Activated T-cell treated with anti-CD3 and anti-CD28 coated beads for 48 hours (primary cell): ENCODE measurements around the gene RETREG1.

Experiments
- DNase-seq: peaks from one replicate; pipeline ENCODE4 v3.0.0-alpha.2; 2020; ENCODE audit warnings: low read depth

The RETREG1 gene

DNA sequence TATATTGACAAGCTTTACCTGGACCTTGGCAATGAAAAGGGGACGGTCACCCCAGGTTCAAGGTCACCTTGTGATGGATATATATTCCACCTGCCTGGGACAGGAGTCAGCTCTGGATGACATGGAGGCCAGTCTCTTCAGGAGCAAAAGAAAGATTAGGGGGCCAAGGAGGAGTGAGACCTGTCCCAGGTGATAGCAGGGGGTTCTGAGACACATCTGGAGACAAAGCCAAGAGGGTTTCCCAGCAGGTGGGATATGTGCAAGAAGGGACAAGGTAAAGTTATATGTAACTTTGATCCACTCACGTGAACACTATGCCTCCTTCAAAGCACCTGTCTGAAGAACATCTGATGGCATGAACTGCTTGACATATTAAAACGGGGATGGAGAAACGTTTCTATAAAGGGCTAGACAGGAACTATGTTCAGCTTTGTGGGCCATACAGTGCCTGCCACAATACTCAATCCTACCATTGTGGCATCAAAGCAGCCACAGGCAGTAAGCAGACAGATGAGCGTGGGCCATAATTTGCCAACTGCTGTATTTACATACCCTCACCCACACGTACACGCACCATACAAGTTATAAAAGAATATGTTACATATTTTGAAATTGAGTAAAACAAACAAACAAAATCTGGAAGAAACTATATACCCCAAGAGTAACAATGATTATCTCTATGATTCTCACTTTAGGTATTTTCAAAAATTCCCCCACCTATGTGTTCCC, 88.3 kb downstream of the RETREG1 start:
- no peak for DNase-seq

DNA sequence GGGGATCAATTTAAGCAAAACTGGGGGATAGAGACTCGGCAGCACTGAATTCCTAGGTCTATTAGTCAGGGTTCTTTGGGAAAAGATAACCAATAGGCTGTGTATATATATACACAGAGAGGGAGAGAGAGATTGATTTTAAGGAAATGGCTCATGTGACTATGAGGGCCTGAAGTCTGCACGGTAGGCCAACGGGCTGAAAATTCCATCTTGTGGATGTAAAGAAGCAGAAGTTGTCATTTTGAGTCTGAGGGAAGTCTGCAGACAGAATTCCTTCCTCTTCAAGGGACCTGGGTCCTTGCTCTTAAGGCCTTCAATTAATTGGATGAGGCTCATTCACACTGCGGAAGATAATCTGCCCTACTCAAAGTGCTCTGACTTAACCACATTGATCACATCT, 91.1 kb downstream of the RETREG1 start:
- no peak for DNase-seq

DNA sequence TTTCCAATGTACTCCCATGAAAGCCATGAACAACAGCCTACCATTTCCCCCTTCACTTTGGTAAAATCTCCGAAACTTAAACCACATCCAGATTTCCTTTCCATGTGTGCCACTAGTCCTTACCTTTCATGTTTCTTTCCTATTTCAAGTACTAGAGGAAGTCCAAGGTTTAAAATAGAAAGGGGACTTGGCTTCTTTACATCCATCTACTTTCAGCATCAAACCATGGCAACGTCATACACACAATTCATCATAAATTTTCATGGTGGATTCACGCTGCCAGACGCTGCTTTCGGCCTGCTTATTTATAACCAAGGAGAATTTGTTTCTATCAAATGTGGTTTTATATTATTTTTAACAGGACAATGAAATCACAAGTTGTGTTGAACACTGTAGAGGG, 92.5 kb downstream of the RETREG1 start:
- no peak for DNase-seq

DNA sequence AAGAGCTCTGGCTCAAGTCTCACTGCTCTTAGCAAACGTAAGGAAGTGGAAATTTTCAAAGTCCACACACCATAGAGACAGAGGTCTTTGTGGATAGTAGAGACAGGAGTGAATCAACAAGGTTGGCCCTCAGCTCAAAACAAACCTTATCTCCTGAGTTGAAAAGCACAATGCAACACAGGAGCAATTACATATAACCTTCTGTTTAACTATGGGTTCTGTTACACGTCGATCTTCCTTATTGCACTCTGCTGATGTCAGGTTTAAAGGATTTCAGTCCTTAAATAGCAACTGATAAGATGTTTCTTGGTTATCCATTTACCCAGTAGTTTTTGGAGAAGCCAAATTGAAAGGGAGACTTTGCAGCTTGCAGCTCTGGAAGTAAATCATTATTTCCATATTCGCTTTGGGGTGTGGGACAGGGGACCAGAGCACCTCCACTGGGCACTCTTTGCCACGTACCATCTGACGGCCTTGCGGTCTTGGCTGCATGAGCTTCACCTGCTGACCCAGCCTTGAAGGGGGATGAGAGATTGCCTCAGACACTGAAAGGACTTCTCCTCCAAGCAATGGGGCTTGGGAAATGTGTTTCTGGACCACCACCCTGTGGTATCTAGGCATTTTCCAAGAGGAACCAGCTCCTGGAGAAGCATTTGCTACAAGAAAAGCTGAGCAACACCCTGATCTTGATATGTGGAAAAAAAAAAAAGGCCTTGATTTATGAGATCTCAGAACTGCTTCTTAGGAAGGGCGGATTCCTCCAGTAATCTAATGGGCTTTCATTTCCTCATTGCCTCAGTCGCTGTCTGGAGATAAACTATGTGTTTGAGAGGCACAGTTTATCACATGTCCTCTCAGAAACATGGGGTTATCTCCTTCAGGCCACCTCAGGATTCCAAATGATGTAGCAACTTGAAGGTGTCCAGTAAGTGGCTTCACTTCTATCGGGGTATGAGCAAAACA, 95.0 kb downstream of the RETREG1 start:
- DNase-seq, result no peak

DNA sequence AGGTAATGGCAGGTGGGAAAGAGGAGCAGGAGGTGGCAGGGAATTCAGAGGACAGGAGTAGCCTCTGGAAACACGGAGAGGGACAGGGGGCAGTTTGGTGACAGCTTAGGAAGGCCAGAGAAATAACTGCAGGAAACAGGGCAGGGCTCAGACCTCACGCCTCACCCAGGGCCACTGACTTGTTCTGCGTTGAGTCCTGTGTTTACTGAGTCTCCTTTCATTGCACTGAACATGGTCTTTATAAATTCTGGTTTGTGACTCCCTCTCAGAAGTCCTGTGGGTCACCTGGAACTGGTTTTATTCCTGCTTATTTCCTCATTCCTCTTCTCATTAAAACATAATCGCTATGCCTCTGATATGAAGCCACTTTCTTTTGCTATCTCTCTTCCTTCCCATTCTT, 96.0 kb downstream of the RETREG1 start:
- DNase-seq, result no peak

DNA sequence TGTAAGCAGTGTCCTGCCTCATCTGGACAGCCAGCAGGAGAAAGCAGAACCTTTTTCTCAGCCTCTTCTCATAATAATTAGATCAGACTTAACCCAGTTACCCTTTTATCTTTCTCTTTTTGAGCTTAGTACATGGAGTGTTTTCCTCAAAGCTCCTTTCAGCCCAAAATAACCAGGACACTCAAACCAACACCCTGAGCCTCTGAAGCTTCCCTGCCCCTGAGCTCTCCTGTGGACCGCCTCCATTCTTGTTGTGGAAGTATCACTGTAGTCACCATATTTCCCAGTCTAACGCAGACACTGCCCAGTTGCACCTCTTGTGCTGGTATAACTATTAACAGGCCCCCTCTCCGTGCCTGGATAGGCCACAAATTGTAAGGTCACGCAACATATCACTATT, 97.4 kb downstream of the RETREG1 start:
- no peak for DNase-seq

DNA sequence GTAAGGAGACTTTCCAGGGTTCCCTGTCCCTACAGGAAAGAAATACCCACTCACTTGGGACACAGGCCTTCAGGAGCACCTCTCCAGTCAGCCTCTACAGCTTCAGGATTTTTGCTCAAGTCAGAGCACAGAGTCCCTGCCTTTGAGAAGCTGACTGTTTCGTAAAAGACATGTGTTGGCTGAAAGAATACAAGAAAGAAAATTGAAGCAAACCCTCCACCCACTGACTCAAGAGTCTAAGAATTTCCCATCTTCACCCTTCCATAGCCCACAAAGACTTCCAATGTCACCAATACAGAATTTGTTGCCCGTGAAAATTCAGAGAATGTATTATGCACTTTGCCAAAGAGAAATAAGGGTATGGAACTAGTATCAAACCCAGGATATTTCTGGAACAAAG, 98.2 kb downstream of the RETREG1 start:
- DNase-seq, result no peak

DNA sequence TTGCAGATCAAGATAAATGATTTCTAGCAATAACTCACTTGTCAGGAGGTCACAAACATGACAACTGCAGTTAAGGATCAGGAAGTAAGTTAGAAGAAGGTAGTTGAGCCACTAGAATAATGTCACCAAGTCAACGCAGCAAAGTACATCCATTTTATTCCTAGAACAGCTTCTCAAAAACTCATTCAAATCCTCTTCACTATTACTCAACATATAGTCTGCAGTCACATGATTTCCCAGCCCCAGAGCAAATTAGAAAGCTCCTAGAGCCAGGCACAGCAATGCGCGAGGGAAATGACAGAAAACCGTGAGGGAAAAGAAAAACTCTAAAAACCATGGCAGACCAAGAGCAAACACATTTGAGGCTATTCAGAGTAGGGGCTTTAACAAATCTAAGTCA, 101.3 kb downstream of the RETREG1 start:
- DNase-seq, result no peak

DNA sequence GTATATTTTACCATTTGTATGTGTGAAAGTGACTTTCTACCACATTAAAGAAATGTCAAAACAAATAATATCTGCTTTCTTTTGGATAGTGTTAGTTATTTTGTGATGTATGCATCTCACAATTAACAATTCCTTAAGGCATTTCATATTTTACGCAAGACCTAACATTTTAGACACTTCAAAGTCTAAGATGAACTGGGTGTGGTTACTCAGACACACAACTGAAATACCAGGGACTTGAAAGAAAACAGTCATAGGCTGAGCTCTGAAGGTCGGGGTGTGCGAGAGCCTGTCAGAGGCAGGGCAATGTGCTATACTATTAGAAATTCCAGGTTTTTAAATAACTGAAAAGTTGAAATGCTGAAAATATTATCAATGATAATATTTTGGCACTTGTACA, 106.7 kb downstream of the RETREG1 start:
- no peak for DNase-seq

DNA sequence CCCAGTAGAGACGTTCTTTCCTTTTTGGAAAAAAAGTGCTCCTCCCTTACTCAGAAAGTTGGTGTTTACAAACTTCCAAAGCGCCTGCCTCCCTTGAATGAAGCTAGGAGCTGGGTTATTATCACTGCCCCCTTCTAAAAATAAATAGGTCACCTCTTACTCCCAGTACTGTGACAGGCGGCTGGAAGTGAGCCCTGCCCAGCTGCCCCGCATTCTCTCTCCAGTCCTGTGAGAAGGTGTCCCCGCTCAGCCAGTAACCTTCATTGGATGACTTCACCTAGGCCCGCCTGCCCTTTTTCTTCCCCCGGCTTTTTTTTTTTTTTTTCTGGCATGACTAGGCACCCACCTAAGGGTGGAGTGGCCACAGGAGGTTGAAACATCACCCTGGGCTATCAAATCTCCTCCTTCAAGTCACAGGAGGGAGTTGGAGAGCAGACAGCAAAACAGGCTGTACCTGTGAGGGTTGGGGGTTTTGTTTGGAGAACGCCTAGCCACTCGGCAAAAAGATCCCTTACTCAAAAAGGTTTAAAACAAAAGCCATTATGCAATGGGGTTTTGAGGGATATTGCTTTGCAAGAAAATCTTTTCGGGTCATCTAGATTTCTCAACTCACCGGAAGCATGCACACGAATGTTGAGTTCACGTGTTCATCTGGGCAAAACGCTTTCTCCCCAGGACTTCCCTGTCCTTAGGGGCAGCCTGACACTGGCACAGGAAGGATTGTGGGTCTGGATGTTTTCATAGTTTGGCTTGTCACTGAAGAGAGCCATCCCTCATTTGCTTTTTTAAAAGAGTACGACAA, 107.9 kb downstream of the RETREG1 start:
- no peak for DNase-seq

DNA sequence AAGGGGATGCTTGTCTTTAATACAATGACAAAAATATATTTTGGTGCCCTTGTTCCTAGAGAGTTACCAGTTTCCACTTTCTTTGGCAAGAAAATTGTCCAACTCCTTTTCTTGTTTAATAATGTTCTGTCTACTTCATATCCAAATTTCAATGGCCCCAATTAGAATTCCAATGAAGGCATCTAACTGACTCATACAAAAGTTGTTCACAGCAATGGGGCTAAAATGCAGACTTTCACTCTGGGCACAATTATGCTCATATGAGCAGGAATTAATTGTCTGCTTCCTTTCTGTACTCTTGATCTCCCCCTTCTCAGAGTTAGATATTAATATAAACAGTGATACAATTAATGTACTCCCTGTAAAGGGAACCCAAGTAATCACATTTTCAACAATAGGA, 109.1 kb downstream of the RETREG1 start:
- no peak for DNase-seq

DNA sequence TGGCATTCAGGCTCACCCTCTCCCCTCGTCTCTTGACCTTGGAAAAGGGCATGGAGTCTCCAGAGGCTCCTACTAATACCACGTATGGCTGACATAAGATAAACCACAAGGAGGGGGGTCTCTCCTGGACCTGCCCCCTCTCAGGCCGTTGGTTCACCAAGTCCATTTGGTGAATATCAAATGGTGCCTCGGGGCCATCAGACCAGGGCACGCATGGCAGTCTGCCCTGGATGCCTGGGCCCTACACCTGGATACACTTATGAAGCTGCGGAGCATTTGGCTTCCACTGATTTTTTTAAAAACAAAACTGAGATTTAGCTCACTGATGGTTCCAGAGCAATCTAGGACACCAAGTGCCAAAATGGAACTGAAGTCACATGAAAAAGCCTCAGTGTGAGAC, 110.9 kb downstream of the RETREG1 start:
- no peak for DNase-seq

DNA sequence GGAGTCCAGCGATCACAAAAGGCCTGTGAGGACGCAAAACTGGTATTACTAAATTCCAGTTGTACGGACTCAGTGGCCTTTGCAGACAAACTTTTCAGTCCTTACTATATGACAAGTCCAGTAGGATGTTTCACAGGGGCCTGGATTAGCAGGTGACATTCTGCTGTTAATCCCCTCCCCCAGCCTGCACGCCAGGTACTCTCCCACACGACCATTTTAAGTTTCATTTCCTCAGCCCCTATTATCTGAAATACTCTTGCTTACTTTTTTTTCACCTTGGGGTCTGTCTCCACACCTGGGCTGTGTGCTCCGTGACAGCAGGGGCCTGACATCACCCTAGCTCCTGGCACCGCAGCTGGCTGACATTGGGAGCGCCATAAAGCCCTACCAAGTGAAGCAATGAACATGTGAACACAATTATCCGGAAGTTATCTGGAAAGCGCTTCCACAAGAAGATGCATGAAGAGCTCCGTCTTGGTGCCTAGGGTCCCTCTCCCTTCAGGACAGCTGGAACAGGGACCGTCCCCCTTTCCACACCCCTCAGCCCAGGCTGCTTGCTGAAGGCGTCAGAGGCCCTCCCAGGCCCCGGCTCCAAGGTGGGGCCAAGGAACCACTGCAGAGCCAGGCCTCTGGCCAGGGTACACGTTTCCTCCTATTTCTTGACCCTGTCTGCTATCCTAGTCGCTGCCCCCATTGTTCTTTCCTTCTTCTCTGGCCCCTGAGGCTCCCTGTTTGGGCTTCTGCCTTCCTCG, 111.5 kb downstream of the RETREG1 start:
- DNase-seq, result no peak

DNA sequence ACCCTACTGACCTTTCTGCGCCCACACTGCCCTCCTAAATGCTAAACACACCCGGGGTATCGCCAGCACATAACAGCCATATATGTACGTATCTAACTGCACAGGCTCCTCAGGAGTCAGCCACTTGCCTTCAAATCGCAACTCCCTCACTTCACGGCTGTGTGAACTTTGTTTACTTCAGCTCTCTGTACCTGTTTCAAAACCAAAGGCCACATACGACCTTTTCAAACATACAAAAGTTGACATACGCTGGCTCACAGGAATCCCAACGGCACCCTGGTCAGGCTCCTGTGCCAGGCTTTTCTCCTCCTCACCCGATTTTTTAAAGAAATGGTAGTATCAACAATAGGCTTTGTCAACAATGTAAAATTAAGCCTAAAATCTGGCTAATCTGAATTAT, 112.2 kb downstream of the RETREG1 start:
- no peak for DNase-seq

DNA sequence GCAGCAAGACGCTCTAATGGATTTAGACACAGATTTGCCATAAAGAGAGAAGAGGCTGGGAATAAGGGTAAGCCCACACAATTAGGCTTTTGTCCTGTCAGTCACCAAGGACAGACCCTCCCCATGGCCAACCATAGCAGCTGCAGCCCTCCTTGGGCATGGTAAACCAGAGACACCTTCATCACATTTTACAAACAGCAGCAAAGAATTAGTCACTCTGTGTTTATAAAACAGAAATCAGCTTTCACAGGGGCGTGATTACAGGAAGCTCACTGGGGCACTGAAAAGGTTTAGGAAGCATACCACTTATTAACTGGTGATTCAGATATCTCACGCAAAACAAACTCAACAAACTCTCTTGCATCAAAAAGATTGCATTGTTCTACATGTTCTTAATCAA, 113.9 kb downstream of the RETREG1 start:
- DNase-seq, result no peak

DNA sequence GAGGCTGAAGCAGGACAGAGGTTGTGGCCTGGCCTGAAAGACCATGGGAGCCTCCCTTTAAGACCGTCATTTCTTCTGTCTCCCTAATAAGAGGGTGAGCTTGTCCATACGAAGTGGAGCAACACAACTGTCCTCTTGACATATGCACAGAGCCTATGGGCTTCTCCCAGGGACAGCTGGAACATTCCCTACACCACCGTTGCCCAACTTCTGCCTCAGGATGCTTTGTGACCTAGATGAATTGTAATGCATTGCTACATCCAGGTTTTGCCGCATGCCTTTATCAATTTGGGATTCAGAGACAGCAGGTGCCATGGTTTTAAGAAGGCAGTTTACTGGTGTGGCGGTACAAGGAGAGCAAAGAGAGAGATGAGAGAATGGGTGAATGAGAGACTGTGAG, 116.8 kb downstream of the RETREG1 start:
- DNase-seq, result no peak

DNA sequence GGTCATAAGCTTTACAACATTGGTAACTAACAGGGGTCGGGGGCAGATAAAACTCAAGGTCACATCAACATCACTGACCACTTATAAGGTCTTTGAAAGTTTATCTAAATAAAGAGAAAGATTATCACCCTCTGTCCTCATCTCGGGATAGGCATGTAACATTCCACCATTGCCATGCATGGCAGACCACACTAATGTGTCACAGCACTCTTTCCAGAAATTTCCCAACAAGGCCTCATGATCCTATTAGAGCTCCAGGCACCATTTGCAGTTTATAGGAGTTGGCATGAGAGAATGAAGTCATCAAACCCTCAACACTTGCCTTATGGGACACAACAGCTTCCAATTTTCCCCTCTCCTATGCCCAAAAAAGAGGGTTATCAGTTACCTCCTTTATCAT, 119.3 kb downstream of the RETREG1 start:
- DNase-seq, result no peak

DNA sequence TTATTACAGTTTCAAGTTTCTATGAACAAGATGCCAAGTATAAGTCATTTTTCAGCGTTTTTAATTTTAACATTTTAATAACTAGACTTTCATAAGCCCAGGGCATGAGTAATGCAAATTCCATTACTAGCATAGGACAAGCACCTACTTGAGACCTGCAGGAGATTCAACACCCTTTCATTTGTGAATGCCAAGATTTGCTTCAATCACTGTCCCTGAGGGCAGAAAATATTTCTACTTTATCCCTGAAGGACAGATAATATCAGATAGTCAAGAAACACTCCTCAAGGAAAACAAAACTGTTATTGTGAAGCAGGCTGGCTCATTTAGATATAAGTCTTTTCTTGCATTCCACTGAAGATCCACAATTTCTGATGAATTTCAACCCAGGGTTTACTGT, 123.5 kb downstream of the RETREG1 start:
- DNase-seq, result no peak

DNA sequence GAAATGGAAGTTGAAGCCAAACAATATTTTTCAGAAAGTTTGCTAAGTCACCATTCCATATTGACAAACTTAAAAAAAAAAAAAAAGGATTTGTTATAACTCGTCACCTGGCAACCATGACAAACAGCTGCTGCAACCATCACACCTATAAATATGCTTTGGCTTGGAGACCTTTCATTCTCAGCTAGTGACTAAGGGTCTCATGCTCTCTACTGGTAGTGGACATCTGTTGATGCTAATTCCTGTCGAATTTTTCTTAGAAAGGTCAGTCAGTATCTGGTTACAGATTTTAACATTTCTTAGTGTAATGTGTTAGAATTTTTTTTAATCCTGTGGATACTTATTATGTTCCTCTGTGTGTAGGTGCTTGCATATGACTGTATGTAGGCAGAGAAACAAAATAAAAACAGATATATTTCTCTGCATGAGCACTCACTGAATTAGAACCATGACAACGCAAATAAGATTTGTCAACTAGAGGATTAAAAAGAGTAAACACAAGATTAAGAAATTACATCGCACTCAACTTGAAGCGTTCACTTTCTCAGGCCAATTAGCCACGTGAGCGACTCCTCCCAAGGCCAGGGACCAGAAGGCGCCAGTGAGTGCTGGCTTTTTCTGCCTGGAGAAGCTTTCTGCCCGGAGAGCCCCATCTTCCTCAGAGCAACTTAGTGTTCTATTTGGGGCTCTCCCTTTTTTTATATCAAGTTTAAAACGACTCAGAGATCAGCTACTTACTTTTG, 124.2 kb downstream of the RETREG1 start:
- no peak for DNase-seq

DNA sequence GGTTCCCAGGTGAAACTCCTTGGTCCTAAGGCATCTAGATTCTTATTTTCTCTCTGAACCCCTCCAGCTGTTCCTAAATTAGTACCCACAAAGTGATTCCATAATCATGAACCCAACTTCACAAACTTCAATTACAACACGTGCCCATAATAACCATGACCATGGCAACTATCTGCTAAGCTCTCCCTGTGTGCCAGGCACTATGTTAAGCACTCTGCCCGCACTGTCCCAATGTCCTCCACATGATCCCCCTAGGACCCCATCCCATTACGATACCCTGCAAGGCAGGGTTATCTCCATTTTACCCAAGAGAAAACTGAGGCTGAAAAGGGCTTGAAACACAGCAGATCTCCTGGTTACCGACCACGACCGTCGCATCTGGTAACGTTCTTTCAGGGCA, 125.9 kb downstream of the RETREG1 start:
- no peak for DNase-seq

DNA sequence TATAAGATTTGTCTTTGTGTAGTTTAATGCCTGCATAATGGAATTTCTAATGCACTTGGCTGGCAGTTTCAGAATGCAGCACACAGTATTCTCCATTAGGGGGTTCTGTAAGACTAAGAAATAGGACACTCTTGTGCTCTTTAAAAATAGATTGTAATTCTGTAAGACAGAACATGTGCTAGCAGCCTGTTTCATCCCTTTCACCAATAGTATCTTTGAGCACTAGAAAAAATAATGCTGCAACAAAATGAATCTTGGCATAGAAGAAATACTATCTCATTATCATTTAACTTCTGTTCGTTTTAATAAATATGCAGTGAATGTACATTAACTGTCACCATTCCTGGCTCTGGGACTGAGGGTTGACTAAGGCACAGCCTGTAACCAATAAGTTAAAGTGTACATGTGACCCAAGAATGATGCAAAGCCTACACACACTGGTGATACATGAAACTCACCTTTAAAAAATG, 127.4 kb downstream of the RETREG1 start:
- DNase-seq, result no peak
